Endothelial cell of umbilical vein (primary cell): ENCODE measurements around the gene ZNF892. TPM values are rescaled to one million over a fixed set of nuclear protein-coding genes. Genes with fewer than 3 reads are reported as not detected.
A peak's percentile ranks its signal among the peaks of the same experiment; 100 is the strongest.

Experiments
- BruUV-seq: library from RNA; stranded (reverse); fragments of 400-500 nt; replicated peaks from 2 replicates; lab custom pipeline; 2021; lab: Mats Ljungman, UMichigan
- CTCF ChIA-PET: fragments of 300-600, 350-600 bp; sonication (Branson Sonifier 250); formaldehyde crosslinking; loops from one replicate; lab custom pipeline; 2021; ENCODE audit warnings: antibody characterized with exemption, inconsistent platforms; lab: Charles Lee
- POLR2A ChIA-PET: fragments of 300-600, 350-600 bp; sonication (Branson Sonifier 250); formaldehyde crosslinking; loops from one replicate; lab custom pipeline; 2021; ENCODE audit warnings: antibody characterized with exemption, inconsistent platforms; lab: Charles Lee
- DNase-seq: peaks from one replicate; pipeline ENCODE4 v3.0.0-alpha.2; 2011; ENCODE audit warnings: low read depth, low spot score
- FAIRE-seq: peaks from 2 replicates; lab custom pipeline; 2011; peaks lifted over from hg19 to GRCh38; lab: Jason Lieb, UNC
- H2AFZ ChIP-seq: 2 replicates; pipeline ENCODE4 v1.6.0; 2012; ENCODE audit warnings: low read depth, low read length, control low read depth, inconsistent platforms
- H3K27ac ChIP-seq: 2 replicates; pipeline ENCODE4 v1.5.1; 2011; ENCODE audit warnings: low read depth, mild to moderate bottlenecking, control low read depth, low read length, moderate library complexity; ENCODE audit not compliant: insufficient read depth
- H3K27me3 ChIP-seq, 2 experiments: 2 replicates each; pipeline versions ENCODE4 v1.6.0 to v1.6.1; 2011; ENCODE audit warnings: low read length in 2 of 2, mixed read lengths in 1 of 2; ENCODE audit not compliant: control insufficient read depth in 2 of 2, insufficient read depth in 2 of 2
- H3K36me3 ChIP-seq, 2 experiments: 2 replicates in 1 of 2; 3 replicates in 1 of 2; pipeline ENCODE4 v1.5.1; 2011; ENCODE audit warnings: low read length in 2 of 2, mild to moderate bottlenecking in 1 of 2, moderate library complexity in 1 of 2; ENCODE audit not compliant: control insufficient read depth in 2 of 2, insufficient read depth in 2 of 2; ENCODE audit errors: extremely low read depth in 1 of 2
- H3K4me1 ChIP-seq: 3 replicates; pipeline ENCODE4 v1.5.1; 2011; ENCODE audit warnings: mild to moderate bottlenecking, low read length; ENCODE audit not compliant: control insufficient read depth, insufficient read depth; ENCODE audit errors: extremely low read depth
- H3K4me2 ChIP-seq: 2 replicates; pipeline ENCODE4 v1.6.1; 2011; ENCODE audit warnings: low read length, control low read depth, mixed read lengths; ENCODE audit not compliant: insufficient read depth
- H3K4me3 ChIP-seq, 3 experiments: fragments of 200-600 bp in 1 of 3; sonication (generic), shearing (Covaris generic) in 1 of 3; replicated peaks in 1 of 3; 2 replicates each; pipeline ENCODE4 v1.5.1; 2011 to 2016; ENCODE audit warnings: control low read depth in 3 of 3, low read length in 3 of 3, mild to moderate bottlenecking in 2 of 3, inconsistent platforms in 1 of 3, low read depth in 1 of 3, moderate library complexity in 1 of 3; ENCODE audit not compliant: insufficient read depth in 1 of 3
- H3K79me2 ChIP-seq: 2 replicates; pipeline ENCODE4 v1.6.0; 2012; ENCODE audit warnings: low read length, inconsistent platforms; ENCODE audit not compliant: control insufficient read depth, insufficient read depth
- H3K9ac ChIP-seq: replicated peaks from 2 replicates; pipeline ENCODE3; 2011; ENCODE audit warnings: low read length, control low read depth; ENCODE audit not compliant: insufficient read depth; ENCODE audit errors: extremely low read depth
- H3K9me1 ChIP-seq: replicated peaks from 3 replicates; pipeline ENCODE4 v1.6.0; 2011; ENCODE audit warnings: mild to moderate bottlenecking, low read length; ENCODE audit not compliant: control insufficient read depth, insufficient read depth; ENCODE audit errors: extremely low read depth
- H3K9me3 ChIP-seq: replicated peaks from 2 replicates; pipeline ENCODE4 v1.5.1; 2012; ENCODE audit warnings: low read length, inconsistent platforms; ENCODE audit not compliant: control insufficient read depth, insufficient read depth
- H4K20me1 ChIP-seq: replicated peaks from 2 replicates; pipeline ENCODE3; 2011; ENCODE audit warnings: mild to moderate bottlenecking, low read length; ENCODE audit not compliant: control insufficient read depth, insufficient read depth; ENCODE audit errors: extremely low read depth
- EZH2 ChIP-seq: IDR thresholded peaks from 2 replicates; pipeline ENCODE4 v1.6.1; 2012; ENCODE audit warnings: borderline replicate concordance, low read depth, mild to moderate bottlenecking, moderate library complexity, low read length, inconsistent platforms; ENCODE audit not compliant: severe bottlenecking
- FOS ChIP-seq: IDR thresholded peaks from 2 replicates; pipeline ENCODE4 v1.6.1; 2011; ENCODE audit warnings: mild to moderate bottlenecking, low read length, moderate library complexity, borderline replicate concordance; ENCODE audit not compliant: insufficient read depth
- GATA2 ChIP-seq: IDR thresholded peaks from 2 replicates; pipeline ENCODE4 v1.7.0; 2011; ENCODE audit warnings: low read depth, mild to moderate bottlenecking, moderate library complexity, mixed read lengths, low read length; ENCODE audit not compliant: insufficient read length, insufficient read depth
- JUN ChIP-seq: IDR thresholded peaks from 2 replicates; pipeline ENCODE4 v1.6.1; 2011; ENCODE audit warnings: borderline replicate concordance, low read depth; ENCODE audit not compliant: insufficient read length, insufficient read depth
- MYC ChIP-seq: IDR thresholded peaks from one replicate; pipeline ENCODE4 v1.6.1; 2011; ENCODE audit warnings: mild to moderate bottlenecking, low read depth, low read length
- POLR2A ChIP-seq: IDR thresholded peaks from 2 replicates; pipeline ENCODE4 v1.6.1; 2012; ENCODE audit warnings: low read depth, mild to moderate bottlenecking, control low read depth, low read length
- POLR2AphosphoS5 ChIP-seq: IDR thresholded peaks from 2 replicates; pipeline ENCODE4 v1.6.1; 2012; ENCODE audit warnings: low read depth, mild to moderate bottlenecking, control low read depth, low read length, moderate library complexity; ENCODE audit not compliant: insufficient read depth
- dilution Hi-C: fragments of 300-500 bp; cut with MboI; formaldehyde crosslinking; loops from one replicate; pipeline ENCODE4 v1.15.0; 2019; ENCODE audit warnings: low sequenced_read_pairs; ENCODE audit not compliant: extremely low pct_ligation_motif_present
- intact Hi-C: fragments of 100-400 bp; cut with micrococcal nuclease; formaldehyde crosslinking; loops from one replicate; pipeline ENCODE4 v1.10.0; 2022
- polyA plus RNA-seq, 4 experiments: library from polyadenylated mRNA; depleted of rRNA in 3 of 4; stranded (reverse) in 3 of 4; unstranded in 1 of 4; fragments of >200 nt; gene quantifications; 2 replicates each; pipeline versions ENCODE4 v1.2.1 to v1.2.3, GENCODE V29; 2011 to 2012; ENCODE audit warnings: missing spikeins in 1 of 4
- total RNA-seq: library from RNA; stranded (reverse); gene quantifications from 2 replicates; pipeline ENCODE4 v1.2.3, GENCODE V29; 2021
- TF ChIP-seq, protein P1 (sequence below), 2 donors: IDR thresholded peaks; 1 replicate in 1 of 2; 2 replicates in 1 of 2; pipeline ENCODE4 v1.5.1; 2011; ENCODE audit warnings: low read length in 2 of 2, mild to moderate bottlenecking in 2 of 2, moderate library complexity in 2 of 2, control low read depth in 1 of 2, inconsistent platforms in 1 of 2, low read depth in 1 of 2; ENCODE audit not compliant: insufficient read depth in 1 of 2; ENCODE audit errors: extremely low read depth in 1 of 2
- TF ChIP-seq, protein P2 (sequence below): IDR thresholded peaks from 2 replicates; pipeline ENCODE4 v1.6.1; 2011; ENCODE audit not compliant: insufficient read depth, insufficient read length

Gene ZNF892
- total and polyA plus RNA-seq, 2 donors (not counting 3 experiments of a cell fraction or from before 2014, with no cell fraction given), result 0.65 to 3.7 TPM

DNA sequence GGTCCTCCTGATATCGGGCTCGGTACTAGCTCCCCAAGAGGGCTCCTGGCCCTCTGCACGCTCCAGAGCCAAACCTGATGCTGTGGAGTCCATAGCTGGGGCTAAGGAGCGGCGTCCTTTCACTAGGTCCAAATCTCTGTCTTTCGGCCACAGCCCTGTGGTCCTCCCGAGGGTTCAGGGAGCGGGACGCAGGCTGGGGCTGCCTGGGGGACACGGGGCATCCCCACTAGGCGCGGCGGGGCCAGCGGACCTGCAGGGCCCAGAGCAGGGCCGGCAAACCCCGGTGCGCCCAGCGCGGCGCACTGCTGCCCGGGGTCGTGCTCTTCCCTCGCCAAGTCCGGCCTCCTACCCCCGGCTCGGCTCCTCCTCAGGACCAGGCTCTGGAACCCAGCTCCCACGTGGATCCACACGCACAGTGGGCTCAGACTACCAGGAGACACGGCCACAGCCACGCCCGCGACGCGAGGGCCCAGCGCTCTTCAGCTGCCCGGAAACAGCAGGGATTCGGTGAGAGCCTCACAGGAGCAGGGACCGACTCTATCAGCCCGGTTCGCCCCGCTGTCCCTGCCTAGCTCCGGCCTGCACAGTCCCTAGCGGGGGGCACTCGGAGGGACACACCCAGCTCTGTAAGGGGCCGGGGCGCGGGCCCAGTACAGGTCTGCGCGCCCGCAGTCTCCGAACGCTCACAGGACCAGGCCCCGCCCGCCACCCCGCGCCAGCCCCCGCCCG is 48.3 kb upstream of the ZNF892 start:
- POLR2A ChIA-PET, result interaction anchor here (1.8 kb wide), 1 partner anchor 37 kb away, joined by 5 read pairs; the partner anchor contains the start of gene MRPS5
- intact Hi-C loops, result no loop called here
- no peaks in the 10 kb centered on the region for H3K79me2 ChIP-seq
- no peaks in the 10 kb centered on the region for H3K27me3 ChIP-seq
- H4K20me1 ChIP-seq, result no peaks in the 10 kb centered on the region
- DNase-seq (peak; percentile 49), FAIRE-seq (peak; percentile 49)
- no peak overlapping the region for H3K27ac ChIP-seq
- CTCF ChIA-PET, result interaction anchor here (1.6 kb wide), 1 partner anchor 37 kb away, joined by 8 read pairs; the partner anchor contains the start of gene MRPS5
- no peaks in the 10 kb centered on the region for H3K9me1 ChIP-seq
- TF ChIP-seq, protein P1, sequence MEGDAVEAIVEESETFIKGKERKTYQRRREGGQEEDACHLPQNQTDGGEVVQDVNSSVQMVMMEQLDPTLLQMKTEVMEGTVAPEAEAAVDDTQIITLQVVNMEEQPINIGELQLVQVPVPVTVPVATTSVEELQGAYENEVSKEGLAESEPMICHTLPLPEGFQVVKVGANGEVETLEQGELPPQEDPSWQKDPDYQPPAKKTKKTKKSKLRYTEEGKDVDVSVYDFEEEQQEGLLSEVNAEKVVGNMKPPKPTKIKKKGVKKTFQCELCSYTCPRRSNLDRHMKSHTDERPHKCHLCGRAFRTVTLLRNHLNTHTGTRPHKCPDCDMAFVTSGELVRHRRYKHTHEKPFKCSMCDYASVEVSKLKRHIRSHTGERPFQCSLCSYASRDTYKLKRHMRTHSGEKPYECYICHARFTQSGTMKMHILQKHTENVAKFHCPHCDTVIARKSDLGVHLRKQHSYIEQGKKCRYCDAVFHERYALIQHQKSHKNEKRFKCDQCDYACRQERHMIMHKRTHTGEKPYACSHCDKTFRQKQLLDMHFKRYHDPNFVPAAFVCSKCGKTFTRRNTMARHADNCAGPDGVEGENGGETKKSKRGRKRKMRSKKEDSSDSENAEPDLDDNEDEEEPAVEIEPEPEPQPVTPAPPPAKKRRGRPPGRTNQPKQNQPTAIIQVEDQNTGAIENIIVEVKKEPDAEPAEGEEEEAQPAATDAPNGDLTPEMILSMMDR (IDR thresholded peaks at IDR 0.05; ENCODE audit: extremely low read depth in 1 of 2, insufficient read depth in 1 of 2, low read depth in 1 of 2, low read length in 2 of 2), result no peak
- TF ChIP-seq GATA2, result no peak
- TF ChIP-seq POLR2AphosphoS5, result no peak
- no peak for TF ChIP-seq POLR2A
- TF ChIP-seq, protein P2, sequence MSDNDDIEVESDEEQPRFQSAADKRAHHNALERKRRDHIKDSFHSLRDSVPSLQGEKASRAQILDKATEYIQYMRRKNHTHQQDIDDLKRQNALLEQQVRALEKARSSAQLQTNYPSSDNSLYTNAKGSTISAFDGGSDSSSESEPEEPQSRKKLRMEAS, result no peak
- no peak for TF ChIP-seq JUN
- TF ChIP-seq EZH2, result no peak
- no peak for TF ChIP-seq MYC
- TF ChIP-seq FOS, result no peak
- H3K4me1 ChIP-seq, result peaks cover 7% of the 10 kb centered on the region
- no peaks in the 10 kb centered on the region for H3K9me3 ChIP-seq
- no TSS peak for BruUV-seq
- peak overlapping the region; percentile 91 for H2AFZ ChIP-seq
- dilution Hi-C loops, result no loop called here
- H3K36me3 ChIP-seq, result peaks cover 0 to 6% of the 10 kb centered on the region in 2 experiments
- peak overlapping the region; percentile 47 to 82 (median 68) for H3K4me3 ChIP-seq
- H3K9ac ChIP-seq, result peak overlapping the region; percentile 67
- peak overlapping the region; percentile 85 for H3K4me2 ChIP-seq
